Keratinocyte (primary cell): Measurements from ENCODE around the gene KLHL29. TPM values are rescaled to one million over a fixed set of nuclear protein-coding genes. Genes with fewer than 3 reads are reported as not detected.

Source experiments
- DNase-seq: peaks from one replicate; pipeline ENCODE4 v3.0.0-alpha.2; 2011; ENCODE audit warnings: low read depth, missing footprints, low spot score
- FAIRE-seq: peaks from 2 replicates; lab custom pipeline; 2011; peaks lifted over from hg19 to GRCh38; lab: Jason Lieb, UNC
- H2AFZ ChIP-seq: 2 replicates; pipeline ENCODE4 v1.6.0; 2012; ENCODE audit warnings: low read length, control low read depth, inconsistent platforms; ENCODE audit not compliant: control insufficient read depth
- H3K27ac ChIP-seq: 2 replicates; pipeline ENCODE4 v1.5.1; 2011; ENCODE audit warnings: low read length; ENCODE audit not compliant: control insufficient read depth, insufficient read depth
- H3K27me3 ChIP-seq: 3 replicates; pipeline ENCODE4 v1.6.0; 2011; ENCODE audit warnings: low read length; ENCODE audit not compliant: control insufficient read depth, insufficient read depth; ENCODE audit errors: extremely low read depth
- H3K36me3 ChIP-seq, 2 experiments: 2 replicates in 1 of 2; 3 replicates in 1 of 2; pipeline ENCODE4 v1.5.1; 2011; ENCODE audit warnings: low read length in 2 of 2, mild to moderate bottlenecking in 1 of 2; ENCODE audit not compliant: control insufficient read depth in 2 of 2, insufficient read depth in 2 of 2; ENCODE audit errors: extremely low read depth in 1 of 2
- H3K4me1 ChIP-seq: 3 replicates; pipeline ENCODE4 v1.5.1; 2011; ENCODE audit warnings: low read length; ENCODE audit not compliant: control insufficient read depth, insufficient read depth; ENCODE audit errors: extremely low read depth
- H3K4me2 ChIP-seq: 3 replicates; pipeline ENCODE4 v1.6.0; 2011; ENCODE audit warnings: low read depth, low read length; ENCODE audit not compliant: control insufficient read depth, insufficient read depth; ENCODE audit errors: extremely low read depth
- H3K4me3 ChIP-seq, 3 experiments: fragments of 200-600 bp in 1 of 3; sonication (generic) in 1 of 3; 2 replicates in 2 of 3; 3 replicates in 1 of 3; pipeline ENCODE4 v1.5.1; 2011 to 2016; ENCODE audit warnings: low read length in 3 of 3, mild to moderate bottlenecking in 3 of 3, control low read depth in 2 of 3, inconsistent platforms in 1 of 3, low read depth in 1 of 3, mixed read lengths in 1 of 3, mixed run types in 1 of 3, moderate library complexity in 1 of 3; ENCODE audit not compliant: control insufficient read depth in 2 of 3, insufficient read depth in 2 of 3; ENCODE audit errors: extremely low read depth in 1 of 3
- H3K79me2 ChIP-seq: 2 replicates; pipeline ENCODE4 v1.6.0; 2012; ENCODE audit warnings: low read length; ENCODE audit not compliant: control insufficient read depth, insufficient read depth
- H3K9ac ChIP-seq: 3 replicates; pipeline ENCODE4 v1.6.0; 2011; ENCODE audit warnings: low read length; ENCODE audit not compliant: control insufficient read depth, insufficient read depth; ENCODE audit errors: extremely low read depth
- H3K9me1 ChIP-seq: 3 replicates; pipeline ENCODE4 v1.6.0; 2011; ENCODE audit warnings: low read length; ENCODE audit not compliant: control insufficient read depth, insufficient read depth; ENCODE audit errors: extremely low read depth
- H3K9me3 ChIP-seq: 2 replicates; pipeline ENCODE4 v1.5.1; 2012; ENCODE audit warnings: low read depth, low read length; ENCODE audit not compliant: control insufficient read depth
- H4K20me1 ChIP-seq: 3 replicates; pipeline ENCODE4 v1.6.0; 2011; ENCODE audit warnings: low read length; ENCODE audit not compliant: control insufficient read depth, insufficient read depth; ENCODE audit errors: extremely low read depth
- CTCF ChIP-seq, 3 experiments: IDR thresholded peaks in 1 of 3; conservative IDR thresholded peaks in 1 of 3; optimal IDR thresholded peaks in 1 of 3; 2 replicates in 2 of 3; 3 replicates in 1 of 3; pipeline versions ENCODE3 to v1.5.1; 2011; ENCODE audit warnings: low read length in 3 of 3, mild to moderate bottlenecking in 3 of 3, moderate library complexity in 2 of 3, control low read depth in 1 of 3, inconsistent platforms in 1 of 3; ENCODE audit not compliant: insufficient read depth in 2 of 3; ENCODE audit errors: extremely low read depth in 1 of 3
- EZH2 ChIP-seq: IDR thresholded peaks from one replicate; pipeline ENCODE4 v1.6.1; 2012; ENCODE audit warnings: inconsistent platforms, mild to moderate bottlenecking, low read length, moderate library complexity
- dilution Hi-C: fragments of 300-500 bp; cut with MboI; formaldehyde crosslinking; loops from one replicate; pipeline ENCODE4 v1.7.0; 2020; ENCODE audit warnings: low sequenced_read_pairs; ENCODE audit not compliant: extremely low pct_ligation_motif_present
- polyA plus RNA-seq, 5 experiments: library from polyadenylated mRNA; depleted of rRNA in 3 of 5; stranded (reverse) in 3 of 5; stranded (forward) in 1 of 5; unstranded in 1 of 5; fragments of >200 nt; gene quantifications; 1 replicate in 1 of 5; 2 replicates in 3 of 5; 3 replicates in 1 of 5; pipeline versions ENCODE4 v1.2.1 to v1.2.3, GENCODE V29; 2011 to 2012; ENCODE audit warnings: missing spikeins in 2 of 5, low read depth in 1 of 5, low replicate concordance in 1 of 5

KLHL29 gene
- polyA plus RNA-seq, 1 donor (not counting 4 experiments of a cell fraction or from before 2014, with no cell fraction given) = 4.7 TPM

GRCh38 chr2:23510471-23510870 lies 125.5 kb downstream of the KLHL29 start:
- Histone ChIP-seq H3K4me1 (peaks cover 12% of the 10 kb centered on the region), H2AFZ (no peak overlapping the region), H3K36me3 (no peaks in the 10 kb centered on the region), H3K9ac (no peak overlapping the region), H3K4me3 (no peak overlapping the region), H4K20me1 (peaks cover 9% of the 10 kb centered on the region), H3K27me3 (no peaks in the 10 kb centered on the region), H3K9me3 (no peaks in the 10 kb centered on the region), H3K79me2 (no peaks in the 10 kb centered on the region), H3K27ac (no peak overlapping the region), H3K4me2 (no peak overlapping the region), H3K9me1 (no peaks in the 10 kb centered on the region)
- DNase-seq = no peak
- dilution Hi-C loops = no loop called here
- FAIRE-seq = no peak
- TF ChIP-seq EZH2 (no peak), CTCF (optimal IDR thresholded peaks at IDR 0.05 in 1 of 3, IDR thresholded peaks at IDR 0.05 in 1 of 3, conservative IDR thresholded peaks at IDR 0.05 in 1 of 3; ENCODE audit: extremely low read depth in 1 of 3, insufficient read depth in 2 of 3, low read length in 3 of 3) (no peak)

- Histone ChIP-seq H3K27ac (no peak overlapping the region), H3K4me1 (no peaks in the 10 kb centered on the region), H3K9me1 (no peaks in the 10 kb centered on the region), H3K4me3 (no peak overlapping the region), H3K27me3 (no peaks in the 10 kb centered on the region), H2AFZ (no peak overlapping the region), H4K20me1 (peaks cover 3% of the 10 kb centered on the region), H3K9ac (no peak overlapping the region), H3K79me2 (no peaks in the 10 kb centered on the region), H3K36me3 (no peaks in the 10 kb centered on the region), H3K9me3 (no peaks in the 10 kb centered on the region), H3K4me2 (no peak overlapping the region)
- TF ChIP-seq EZH2 (no peak), CTCF (optimal IDR thresholded peaks at IDR 0.05 in 1 of 3, IDR thresholded peaks at IDR 0.05 in 1 of 3, conservative IDR thresholded peaks at IDR 0.05 in 1 of 3; ENCODE audit: extremely low read depth in 1 of 3, insufficient read depth in 2 of 3, low read length in 3 of 3) (no peak)
- FAIRE-seq (no peak), DNase-seq (no peak)
- dilution Hi-C loops = no loop called here
Measured at GRCh38 chr2:23512778-23513177, 127.8 kb downstream of the KLHL29 start.
